ENCODE results near the gene ADGRL1.
"Not testable (repeated sequence)": the region's sequence is repeated elsewhere in the genome, so short reads cannot be mapped to it uniquely, and the experiment has no call there.

The ADGRL1 gene

GRCh38 chr19:14237014-14237941 is 31.3 kb upstream of the ADGRL1 start:
- DNase-seq (no peak), ATAC-seq (replicated peaks) (no peak)
- peaks cover 6 to 13% of the 10 kb centered on the region in 2 donors for H3K27me3 Mint-ChIP-seq
- H3K27ac Mint-ChIP-seq: no peak overlapping the region
- no peaks in the 10 kb centered on the region for H3K4me1 Mint-ChIP-seq
- H3K36me3 Mint-ChIP-seq: no peaks in the 10 kb centered on the region
- H3K9me3 Mint-ChIP-seq: peaks cover 0 to 2% of the 10 kb centered on the region in 2 donors
- no peak overlapping the region for H3K4me3 Mint-ChIP-seq

GRCh38 chr19:14232945-14233344 is 27.0 kb upstream of the ADGRL1 start:
- not testable (repeated sequence) for H3K36me3 Mint-ChIP-seq; ATAC-seq (replicated peaks); DNase-seq; H3K4me3 Mint-ChIP-seq; H3K4me1 Mint-ChIP-seq; H3K27ac Mint-ChIP-seq; H3K9me3 Mint-ChIP-seq
- H3K27me3 Mint-ChIP-seq: peaks cover 25 to 38% of the 10 kb centered on the region in 2 donors

- not testable (repeated sequence) for H3K4me1 Mint-ChIP-seq; DNase-seq; H3K9me3 Mint-ChIP-seq; H3K4me3 Mint-ChIP-seq; ATAC-seq (replicated peaks); H3K36me3 Mint-ChIP-seq
- H3K27me3 Mint-ChIP-seq: peaks cover 23 to 35% of the 10 kb centered on the region in 2 donors
- peak overlapping the region; percentile 77 for H3K27ac Mint-ChIP-seq
Measured at GRCh38 chr19:14228446-14229071, 22.6 kb upstream of the ADGRL1 start.

- not testable (repeated sequence) for DNase-seq; H3K9me3 Mint-ChIP-seq; H3K4me3 Mint-ChIP-seq; ATAC-seq (replicated peaks); H3K36me3 Mint-ChIP-seq; H3K4me1 Mint-ChIP-seq; H3K27ac Mint-ChIP-seq
- H3K27me3 Mint-ChIP-seq: peaks cover 20 to 31% of the 10 kb centered on the region in 2 donors
Measured at GRCh38 chr19:14226498-14226897, 20.5 kb upstream of the ADGRL1 start.

- peaks cover 0 to 3% of the 10 kb centered on the region in 2 donors for H3K36me3 Mint-ChIP-seq
- H3K9me3 Mint-ChIP-seq: no peaks in the 10 kb centered on the region
- H3K27me3 Mint-ChIP-seq: peaks cover 8 to 15% of the 10 kb centered on the region in 2 donors
- no peak overlapping the region for H3K4me3 Mint-ChIP-seq
- H3K27ac Mint-ChIP-seq: no peak overlapping the region
- ATAC-seq (replicated peaks): no peak
- peaks cover 8 to 12% of the 10 kb centered on the region in 2 donors for H3K4me1 Mint-ChIP-seq
- DNase-seq: no peak
Measured at GRCh38 chr19:14222886-14223285, 16.9 kb upstream of the ADGRL1 start.

GRCh38 chr19:14221345-14221744 is 15.4 kb upstream of the ADGRL1 start:
- Mint-ChIP-seq H3K4me3 (peak overlapping the region; percentile 66 to 74), H3K27me3 (peaks cover 5 to 13% of the 10 kb centered on the region in 2 donors), H3K4me1 (peaks cover 12 to 22% of the 10 kb centered on the region in 2 donors)
- H3K36me3 Mint-ChIP-seq, H3K9me3 Mint-ChIP-seq, H3K27ac Mint-ChIP-seq: not testable (repeated sequence)
- ATAC-seq (replicated peaks): peak; percentile 92 to 94
- peak; percentile 69 for DNase-seq

GRCh38 chr19:14218620-14219330 is 12.8 kb upstream of the ADGRL1 start:
- Mint-ChIP-seq H3K27me3 (peaks cover 5 to 6% of the 10 kb centered on the region in 2 donors), H3K36me3 (peaks cover 0 to 3% of the 10 kb centered on the region in 2 donors), H3K4me1 (peaks cover 14 to 22% of the 10 kb centered on the region in 2 donors), H3K27ac (no peak overlapping the region), H3K4me3 (no peak overlapping the region), H3K9me3 (no peaks in the 10 kb centered on the region)
- no peak for ATAC-seq (replicated peaks)
- DNase-seq: no peak

- not testable (repeated sequence) for H3K27ac Mint-ChIP-seq; ATAC-seq (replicated peaks)
Measured at GRCh38 chr19:14217886-14218285, 11.9 kb upstream of the ADGRL1 start.

GRCh38 chr19:14214580-14214979 is 8.6 kb upstream of the ADGRL1 start:
- peaks cover 13 to 15% of the 10 kb centered on the region in 2 donors for H3K27me3 Mint-ChIP-seq
- DNase-seq: no peak

More at GRCh38 chr19:14217886-14218285, 11.9 kb upstream of the ADGRL1 start:
- peaks cover 14 to 22% of the 10 kb centered on the region in 2 donors for H3K4me1 Mint-ChIP-seq
- H3K36me3 Mint-ChIP-seq, H3K4me3 Mint-ChIP-seq, H3K9me3 Mint-ChIP-seq, H3K27me3 Mint-ChIP-seq, DNase-seq: not testable (repeated sequence)

GRCh38 chr19:14210182-14210581 is 4.2 kb upstream of the ADGRL1 start:
- ATAC-seq (replicated peaks); DNase-seq; H3K27ac Mint-ChIP-seq; H3K9me3 Mint-ChIP-seq; H3K36me3 Mint-ChIP-seq: not testable (repeated sequence)
- H3K4me3 Mint-ChIP-seq: peak overlapping the region in 1 of 2 donors; percentile 14
- H3K4me1 Mint-ChIP-seq: peaks cover 10 to 17% of the 10 kb centered on the region in 2 donors
- H3K27me3 Mint-ChIP-seq: peaks cover 30 to 45% of the 10 kb centered on the region in 2 donors

More at GRCh38 chr19:14214580-14214979, 8.6 kb upstream of the ADGRL1 start:
- Mint-ChIP-seq H3K27ac (no peak overlapping the region), H3K9me3 (no peaks in the 10 kb centered on the region), H3K36me3 (no peaks in the 10 kb centered on the region), H3K4me3 (no peak overlapping the region), H3K4me1 (peaks cover 7 to 14% of the 10 kb centered on the region in 2 donors)
- ATAC-seq (replicated peaks): no peak

- not testable (repeated sequence) for H3K9me3 Mint-ChIP-seq; ATAC-seq (replicated peaks); DNase-seq; H3K36me3 Mint-ChIP-seq; H3K27ac Mint-ChIP-seq
- Mint-ChIP-seq H3K27me3 (peaks cover 37 to 53% of the 10 kb centered on the region in 2 donors), H3K4me1 (peaks cover 15 to 24% of the 10 kb centered on the region in 2 donors), H3K4me3 (peak overlapping the region in 1 of 2 donors; percentile 14)
Measured at GRCh38 chr19:14209401-14209800, 3.4 kb upstream of the ADGRL1 start.

GRCh38 chr19:14208496-14208895 is 2.5 kb upstream of the ADGRL1 start:
- Mint-ChIP-seq H3K4me1 (peaks cover 17 to 26% of the 10 kb centered on the region in 2 donors), H3K27me3 (peaks cover 46 to 62% of the 10 kb centered on the region in 2 donors)
- H3K36me3 Mint-ChIP-seq; DNase-seq; ATAC-seq (replicated peaks); H3K27ac Mint-ChIP-seq; H3K9me3 Mint-ChIP-seq; H3K4me3 Mint-ChIP-seq: not testable (repeated sequence)

GRCh38 chr19:14207796-14208195 is 1.8 kb upstream of the ADGRL1 start:
- Mint-ChIP-seq H3K27me3 (peaks cover 51 to 69% of the 10 kb centered on the region in 2 donors), H3K4me3 (peak overlapping the region; percentile 92 to 96), H3K4me1 (peaks cover 17 to 33% of the 10 kb centered on the region in 2 donors)
- H3K36me3 Mint-ChIP-seq; DNase-seq; H3K27ac Mint-ChIP-seq; H3K9me3 Mint-ChIP-seq; ATAC-seq (replicated peaks): not testable (repeated sequence)
